Heart left ventricle (tissue), 16 donors: ENCODE data around the gene PTPRJ. TPM values are rescaled to one million over a fixed set of nuclear protein-coding genes. Genes with fewer than 3 reads are reported as not detected.

Experiments
- ATAC-seq, 4 donors: fragments of 200-7000 bp; cut with Tn5 transposase; one replicate each; pipeline ENCODE4 v1.9.1; 2020 to 2022; ENCODE audit warnings: moderate library complexity in 4 of 4, mild to moderate bottlenecking in 3 of 4, moderate number of reproducible peaks in 1 of 4
- DNase-seq, 5 donors: peaks; one replicate each; pipeline ENCODE4 v3.0.0-alpha.2; 2020
- H3K27ac ChIP-seq, 12 donors: fragments of 200-600 bp; sonication (generic) in 4 of 12; one replicate each; pipeline versions ENCODE4 v1.5.0 to v1.8.0; 2016 to 2022; ENCODE audit warnings: mild to moderate bottlenecking in 2 of 12
- H3K27me3 ChIP-seq, 9 donors: fragments of 200-600 bp; sonication (generic) in 2 of 9; one replicate each; pipeline versions ENCODE4 v1.5.1 to v1.8.0; 2016 to 2022; ENCODE audit warnings: mild to moderate bottlenecking in 3 of 9
- H3K36me3 ChIP-seq, 9 donors: fragments of 200-600 bp; sonication (generic) in 2 of 9; one replicate each; pipeline versions ENCODE4 v1.5.0 to v1.8.0; 2018 to 2022; ENCODE audit warnings: mild to moderate bottlenecking in 2 of 9
- H3K4me1 ChIP-seq, 12 donors: fragments of 200-600 bp; sonication (generic) in 4 of 12; one replicate each; pipeline versions ENCODE4 v1.5.0 to v1.8.0; 2016 to 2022; ENCODE audit warnings: mild to moderate bottlenecking in 3 of 12
- H3K4me3 ChIP-seq, 12 donors: fragments of 200-600 bp; sonication (generic) in 4 of 12; one replicate each; pipeline versions ENCODE4 v1.5.0 to v1.8.0; 2017 to 2022; ENCODE audit warnings: mild to moderate bottlenecking in 9 of 12, moderate library complexity in 4 of 12
- H3K9me3 ChIP-seq, 12 donors: fragments of 200-600 bp; sonication (generic) in 4 of 12; one replicate each; pipeline versions ENCODE4 v1.5.0 to v1.8.0; 2016 to 2022; ENCODE audit warnings: mild to moderate bottlenecking in 1 of 12
- CTCF ChIP-seq, 12 donors: fragments of 200-600 bp; sonication (generic) in 4 of 12; IDR thresholded peaks; one replicate each; pipeline versions ENCODE4 v1.5.0 to v1.8.0; 2018 to 2022; ENCODE audit warnings: antibody characterized with exemption in 12 of 12, mild to moderate bottlenecking in 5 of 12
- POLR2A ChIP-seq, 2 donors: fragments of 450-650 bp; IDR thresholded peaks; one replicate each; pipeline ENCODE4 v1.6.1; 2017; ENCODE audit warnings: antibody characterized with exemption in 2 of 2, mild to moderate bottlenecking in 2 of 2, moderate library complexity in 2 of 2
- WGBS, 4 donors: extraction: QIAGEN DNeasy Blood & Tissue Kit in 2 of 4; methylation state at CpG; one replicate each; pipeline versions ENCODE4 v1.1.5 to v1.1.7; 2013 to 2018; 5-methylcytosine and 5-hydroxymethylcytosine counted together
- intact Hi-C, 10 donors: fragments of 100-400 bp; cut with DNase I; formaldehyde crosslinking; loops; one replicate each; pipeline versions ENCODE4 v1.11.1 to v1.14.2; 2022
- polyA plus RNA-seq, 2 donors: library from polyadenylated mRNA; stranded (reverse); fragments of 200-250 nt; gene quantifications; one replicate each; pipeline ENCODE4 v1.2.3, GENCODE V29; 2013
- total RNA-seq, 9 donors: library from RNA; depleted of rRNA in 2 of 9; stranded (reverse); fragments of >200 nt in 2 of 9; fragmentation: NEBNext Ultra II Directional in 3 of 9; extraction: Animal tissue kit (Norgen Biotek cat#: 25700) in 3 of 9; gene quantifications; one replicate each; pipeline versions ENCODE4 v1.1.0 to v1.2.4, GENCODE V29; 2016 to 2023
- donor health status: ischemic (EF 13 %, LVEDD 7.1; RV severe dilation, severe dysfunction).
- donor health status: healthy with polysubstance abuse.
- donor health status: DM: no; HTN: yes; CAD: no.
- donor health status: DM: no; HTN: no; CAD: no.
- donor health status: ischemic (EF 25% LVEDD 6.9; RV normal size, moderate dysfunction).
- donor health status: ischemic (EF 25% LVEDD 5.7; RV mildly dilated, moderate dysfunction).
- donor health status: healthy.
- donor health status: DM: yes; HTN: yes; CAD: no.
- donor health status: ischemic (EF 35%, LVEDD 5.7; RV mildly dilated, moderate dysfunction).
- donor health status: nonischemic (EF 11% LVEDD 7.7; RV severe dilation, severe dysfunction).
- donor health status: DM: yes; HTN: yes; CAD: no.
- donor health status: PGD.
- donor health status: ischemic (EF 29% LVEDD 5.4; RV normal size, mild dysfunction).
- donor health status: nonischemic (EF 23%, LVEDD 6.1; RV moderate dilation, normal function).

The PTPRJ gene
- total and polyA plus RNA-seq, 11 donors = 1.2 to 39.0 (median 6.3) TPM

- intact Hi-C loops = no loop called here
- H3K36me3 ChIP-seq = no peaks in the 10 kb centered on the region
- no peaks in the 10 kb centered on the region for H3K27me3 ChIP-seq
- H3K4me1 ChIP-seq = peaks cover 0 to 29% (median 0%) of the 10 kb centered on the region in 12 donors
- ATAC-seq = no peak
- H3K4me3 ChIP-seq = no peak overlapping the region
- H3K9me3 ChIP-seq = no peaks in the 10 kb centered on the region
- 74 to 89% (median 82%) methylated on average over 8 of the region's 8 CpGs for whole genome bisulfite sequencing, 4 donors
- DNase-seq = no peak
- TF ChIP-seq CTCF (IDR thresholded peaks at IDR 0.05) (no peak), POLR2A (IDR thresholded peaks at IDR 0.05) (no peak)
- no peak overlapping the region for H3K27ac ChIP-seq
Observed at GRCh38 chr11:48073031-48073861, 92.9 kb downstream of the PTPRJ start.

GRCh38 chr11:48074425-48075181 is 94.2 kb downstream of the PTPRJ start:
- intact Hi-C loops = no loop called here
- DNase-seq (no peak), ATAC-seq (no peak)
- Histone ChIP-seq H3K4me3 (no peak overlapping the region), H3K36me3 (no peaks in the 10 kb centered on the region), H3K27me3 (no peaks in the 10 kb centered on the region), H3K27ac (no peak overlapping the region), H3K4me1 (peaks cover 0 to 40% (median 0%) of the 10 kb centered on the region in 12 donors), H3K9me3 (no peaks in the 10 kb centered on the region)
- 80 to 90% (median 84%) methylated on average over 3 of the region's 3 CpGs for WGBS, 4 donors
- TF ChIP-seq CTCF (IDR thresholded peaks at IDR 0.05) (no peak), POLR2A (IDR thresholded peaks at IDR 0.05) (no peak)

- intact Hi-C loops = no loop called here
Observed at GRCh38 chr11:48075637-48076036, 95.3 kb downstream of the PTPRJ start.

More at GRCh38 chr11:48075637-48076036, 95.3 kb downstream of the PTPRJ start:
- ATAC-seq (no peak), DNase-seq (no peak)
- Histone ChIP-seq H3K9me3 (no peaks in the 10 kb centered on the region), H3K27ac (no peak overlapping the region), H3K4me1 (peaks cover 0 to 50% (median 5%) of the 10 kb centered on the region in 12 donors), H3K36me3 (no peaks in the 10 kb centered on the region), H3K27me3 (no peaks in the 10 kb centered on the region), H3K4me3 (no peak overlapping the region)
- WGBS, 4 donors = 96 to 98% (median 98%) methylated on average over 7 of the region's 7 CpGs
- no peak for TF ChIP-seq POLR2A (IDR thresholded peaks at IDR 0.05)
- no peak for TF ChIP-seq CTCF (IDR thresholded peaks at IDR 0.05)
